Endothelial cell of umbilical vein (primary cell): ENCODE results near the gene ARHGDIA. TPM values are rescaled to one million over a fixed set of nuclear protein-coding genes. Genes with fewer than 3 reads are reported as not detected.

Source experiments
- BruUV-seq: library from RNA; stranded (reverse); fragments of 400-500 nt; replicated peaks from 2 replicates; lab custom pipeline; 2021; lab: Mats Ljungman, UMichigan
- CTCF ChIA-PET: fragments of 300-600, 350-600 bp; sonication (Branson Sonifier 250); formaldehyde crosslinking; loops from one replicate; lab custom pipeline; 2021; ENCODE audit warnings: antibody characterized with exemption, inconsistent platforms; lab: Charles Lee
- POLR2A ChIA-PET: fragments of 300-600, 350-600 bp; sonication (Branson Sonifier 250); formaldehyde crosslinking; loops from one replicate; lab custom pipeline; 2021; ENCODE audit warnings: antibody characterized with exemption, inconsistent platforms; lab: Charles Lee
- DNase-seq: peaks from one replicate; pipeline ENCODE4 v3.0.0-alpha.2; 2011; ENCODE audit warnings: low read depth, low spot score
- FAIRE-seq: peaks from 2 replicates; lab custom pipeline; 2011; peaks lifted over from hg19 to GRCh38; lab: Jason Lieb, UNC
- H2AFZ ChIP-seq: 2 replicates; pipeline ENCODE4 v1.6.0; 2012; ENCODE audit warnings: low read depth, low read length, control low read depth, inconsistent platforms
- H3K27ac ChIP-seq: 2 replicates; pipeline ENCODE4 v1.5.1; 2011; ENCODE audit warnings: low read depth, mild to moderate bottlenecking, control low read depth, low read length, moderate library complexity; ENCODE audit not compliant: insufficient read depth
- H3K27me3 ChIP-seq, 2 experiments: 2 replicates each; pipeline versions ENCODE4 v1.6.0 to v1.6.1; 2011; ENCODE audit warnings: low read length in 2 of 2, mixed read lengths in 1 of 2; ENCODE audit not compliant: control insufficient read depth in 2 of 2, insufficient read depth in 2 of 2
- H3K36me3 ChIP-seq, 2 experiments: 2 replicates in 1 of 2; 3 replicates in 1 of 2; pipeline ENCODE4 v1.5.1; 2011; ENCODE audit warnings: low read length in 2 of 2, mild to moderate bottlenecking in 1 of 2, moderate library complexity in 1 of 2; ENCODE audit not compliant: control insufficient read depth in 2 of 2, insufficient read depth in 2 of 2; ENCODE audit errors: extremely low read depth in 1 of 2
- H3K4me1 ChIP-seq: 3 replicates; pipeline ENCODE4 v1.5.1; 2011; ENCODE audit warnings: mild to moderate bottlenecking, low read length; ENCODE audit not compliant: control insufficient read depth, insufficient read depth; ENCODE audit errors: extremely low read depth
- H3K4me2 ChIP-seq: 2 replicates; pipeline ENCODE4 v1.6.1; 2011; ENCODE audit warnings: low read length, control low read depth, mixed read lengths; ENCODE audit not compliant: insufficient read depth
- H3K4me3 ChIP-seq, 3 experiments: fragments of 200-600 bp in 1 of 3; sonication (generic), shearing (Covaris generic) in 1 of 3; replicated peaks in 1 of 3; 2 replicates each; pipeline ENCODE4 v1.5.1; 2011 to 2016; ENCODE audit warnings: control low read depth in 3 of 3, low read length in 3 of 3, mild to moderate bottlenecking in 2 of 3, inconsistent platforms in 1 of 3, low read depth in 1 of 3, moderate library complexity in 1 of 3; ENCODE audit not compliant: insufficient read depth in 1 of 3
- H3K79me2 ChIP-seq: 2 replicates; pipeline ENCODE4 v1.6.0; 2012; ENCODE audit warnings: low read length, inconsistent platforms; ENCODE audit not compliant: control insufficient read depth, insufficient read depth
- H3K9ac ChIP-seq: replicated peaks from 2 replicates; pipeline ENCODE3; 2011; ENCODE audit warnings: low read length, control low read depth; ENCODE audit not compliant: insufficient read depth; ENCODE audit errors: extremely low read depth
- H3K9me1 ChIP-seq: replicated peaks from 3 replicates; pipeline ENCODE4 v1.6.0; 2011; ENCODE audit warnings: mild to moderate bottlenecking, low read length; ENCODE audit not compliant: control insufficient read depth, insufficient read depth; ENCODE audit errors: extremely low read depth
- H3K9me3 ChIP-seq: replicated peaks from 2 replicates; pipeline ENCODE4 v1.5.1; 2012; ENCODE audit warnings: low read length, inconsistent platforms; ENCODE audit not compliant: control insufficient read depth, insufficient read depth
- H4K20me1 ChIP-seq: replicated peaks from 2 replicates; pipeline ENCODE3; 2011; ENCODE audit warnings: mild to moderate bottlenecking, low read length; ENCODE audit not compliant: control insufficient read depth, insufficient read depth; ENCODE audit errors: extremely low read depth
- CTCF ChIP-seq, 2 donors: IDR thresholded peaks; 1 replicate in 1 of 2; 2 replicates in 1 of 2; pipeline ENCODE4 v1.5.1; 2011; ENCODE audit warnings: low read length in 2 of 2, mild to moderate bottlenecking in 2 of 2, moderate library complexity in 2 of 2, control low read depth in 1 of 2, inconsistent platforms in 1 of 2, low read depth in 1 of 2; ENCODE audit not compliant: insufficient read depth in 1 of 2; ENCODE audit errors: extremely low read depth in 1 of 2
- EZH2 ChIP-seq: IDR thresholded peaks from 2 replicates; pipeline ENCODE4 v1.6.1; 2012; ENCODE audit warnings: borderline replicate concordance, low read depth, mild to moderate bottlenecking, moderate library complexity, low read length, inconsistent platforms; ENCODE audit not compliant: severe bottlenecking
- FOS ChIP-seq: IDR thresholded peaks from 2 replicates; pipeline ENCODE4 v1.6.1; 2011; ENCODE audit warnings: mild to moderate bottlenecking, low read length, moderate library complexity, borderline replicate concordance; ENCODE audit not compliant: insufficient read depth
- JUN ChIP-seq: IDR thresholded peaks from 2 replicates; pipeline ENCODE4 v1.6.1; 2011; ENCODE audit warnings: borderline replicate concordance, low read depth; ENCODE audit not compliant: insufficient read length, insufficient read depth
- MAX ChIP-seq: IDR thresholded peaks from 2 replicates; pipeline ENCODE4 v1.6.1; 2011; ENCODE audit not compliant: insufficient read depth, insufficient read length
- MYC ChIP-seq: IDR thresholded peaks from one replicate; pipeline ENCODE4 v1.6.1; 2011; ENCODE audit warnings: mild to moderate bottlenecking, low read depth, low read length
- POLR2A ChIP-seq: IDR thresholded peaks from 2 replicates; pipeline ENCODE4 v1.6.1; 2012; ENCODE audit warnings: low read depth, mild to moderate bottlenecking, control low read depth, low read length
- dilution Hi-C: fragments of 300-500 bp; cut with MboI; formaldehyde crosslinking; loops from one replicate; pipeline ENCODE4 v1.15.0; 2019; ENCODE audit warnings: low sequenced_read_pairs; ENCODE audit not compliant: extremely low pct_ligation_motif_present
- intact Hi-C: fragments of 100-400 bp; cut with micrococcal nuclease; formaldehyde crosslinking; loops from one replicate; pipeline ENCODE4 v1.10.0; 2022
- polyA plus RNA-seq, 4 experiments: library from polyadenylated mRNA; depleted of rRNA in 3 of 4; stranded (reverse) in 3 of 4; unstranded in 1 of 4; fragments of >200 nt; gene quantifications; 2 replicates each; pipeline versions ENCODE4 v1.2.1 to v1.2.3, GENCODE V29; 2011 to 2012; ENCODE audit warnings: missing spikeins in 1 of 4
- total RNA-seq: library from RNA; stranded (reverse); gene quantifications from 2 replicates; pipeline ENCODE4 v1.2.3, GENCODE V29; 2021

Gene ARHGDIA
- total and polyA plus RNA-seq, 2 donors (not counting 3 experiments of a cell fraction or from before 2014, with no cell fraction given) = 358 to 645 TPM

- dilution Hi-C loops = no loop called here
- CTCF ChIA-PET = no interaction called here
- POLR2A ChIA-PET = no interaction called here
- Histone ChIP-seq H3K9me3 (no peaks in the 10 kb centered on the region), H2AFZ (no peak overlapping the region), H3K4me2 (no peak overlapping the region), H3K79me2 (no peaks in the 10 kb centered on the region), H3K27me3 (no peaks in the 10 kb centered on the region), H3K4me3 (no peak overlapping the region), H4K20me1 (no peaks in the 10 kb centered on the region), H3K4me1 (peaks cover 3% of the 10 kb centered on the region), H3K9ac (no peak overlapping the region), H3K36me3 (peaks cover 7 to 9% of the 10 kb centered on the region in 2 experiments), H3K27ac (no peak overlapping the region), H3K9me1 (no peaks in the 10 kb centered on the region)
- intact Hi-C loops = no loop called here
- no TSS peak for BruUV-seq
- DNase-seq (no peak), FAIRE-seq (no peak)
- TF ChIP-seq EZH2 = no peak
- TF ChIP-seq POLR2A = no peak
- no peak for TF ChIP-seq CTCF (IDR thresholded peaks at IDR 0.05; ENCODE audit: extremely low read depth in 1 of 2, insufficient read depth in 1 of 2, low read depth in 1 of 2, low read length in 2 of 2)
- TF ChIP-seq FOS = no peak
- no peak for TF ChIP-seq MAX
- no peak for TF ChIP-seq JUN
- TF ChIP-seq MYC = no peak
These were observed 27.7 kb upstream of the ARHGDIA start for GRCh38 chr17:81898885-81899284.
